SHP77 treated with DMSO at 0.1 percent for 48 hours (cell line): Measurements from ENCODE around the gene SNX22.
"Not testable (repeated sequence)": the region's sequence is repeated elsewhere in the genome, so short reads cannot be mapped to it uniquely, and the experiment has no call there.

Experiments used
- DNase-seq: peaks from one replicate; lab custom pipeline; 2025; lab: John Stamatoyannopoulos, UW

Gene SNX22

GRCh38 chr15:64151727-64152506 is at the start of gene SNX22:
Gene SNX22 (plus strand): TSS chr15:64151731. CDS start chr15:64151776, 45 bp downstream.
- no peak for DNase-seq

DNA sequence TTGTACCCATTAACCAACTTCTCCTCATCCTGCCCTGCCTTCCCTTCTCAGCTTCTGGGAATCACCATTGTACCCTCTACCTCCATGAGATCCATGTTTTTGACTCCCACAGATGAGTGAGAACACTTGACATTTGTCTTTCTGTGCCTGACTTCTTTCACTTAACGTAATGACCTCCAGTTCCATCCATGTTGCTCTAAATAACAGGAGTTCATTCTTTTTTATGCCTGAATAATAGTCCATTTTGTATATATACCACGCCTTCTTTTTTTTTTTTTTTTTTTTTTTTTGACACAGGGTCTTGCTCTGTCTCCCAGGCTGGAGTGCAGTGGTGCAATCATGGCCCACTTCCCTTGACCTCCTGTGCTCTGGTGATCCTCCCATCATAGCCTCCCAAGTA is 49.0 kb upstream of the SNX22 start:
- no peak for DNase-seq

- DNase-seq = no peak
Measured at GRCh38 chr15:64105113-64105704, 46.3 kb upstream of the SNX22 start.

DNA sequence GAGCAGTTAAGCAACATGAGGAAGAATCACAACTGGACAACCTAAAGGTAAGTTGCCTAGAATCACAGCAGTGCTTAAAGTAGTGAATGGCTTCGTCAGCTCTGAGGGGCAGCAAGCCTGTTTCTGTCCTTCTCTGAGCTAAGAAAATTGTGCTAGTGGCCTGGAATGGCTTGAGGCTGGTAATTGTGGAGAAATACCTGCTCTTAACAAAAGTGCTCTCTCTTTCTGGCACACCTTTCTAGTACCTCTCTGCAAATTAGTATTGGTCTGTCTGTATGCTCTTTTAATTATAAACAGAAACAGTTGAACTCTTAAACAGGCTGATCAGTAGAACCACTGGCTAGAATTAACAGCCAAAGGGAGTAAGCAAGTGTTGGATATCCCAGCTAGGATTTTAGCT is 44.2 kb upstream of the SNX22 start:
- no peak for DNase-seq

DNA sequence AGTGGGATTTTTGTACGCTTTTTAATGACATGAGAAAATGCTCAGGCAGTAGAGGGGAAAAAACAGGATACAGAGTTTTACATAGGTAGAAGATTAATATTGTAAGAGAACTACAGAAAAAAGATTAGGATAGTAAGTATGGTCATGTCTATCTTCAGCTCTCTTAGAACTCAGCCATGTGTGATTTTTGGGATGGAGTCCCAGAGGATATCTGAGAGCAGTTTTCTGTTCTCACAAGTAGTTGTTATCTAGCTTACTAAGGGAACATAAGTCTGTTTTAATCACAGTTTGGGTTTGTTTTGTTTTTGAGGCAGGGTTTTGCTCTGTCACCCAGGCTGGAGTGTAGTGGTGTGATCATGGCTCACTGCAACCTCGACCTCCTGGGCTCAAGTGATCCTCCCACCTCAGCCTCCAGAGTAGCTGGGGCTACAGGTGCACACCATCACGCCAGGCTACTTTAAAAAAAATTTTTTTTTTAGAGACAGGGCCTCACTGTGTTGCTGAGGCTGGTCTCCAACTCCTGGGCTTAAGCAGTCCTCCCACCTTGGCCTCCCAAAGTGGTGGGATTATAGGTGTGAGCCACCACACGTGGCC is 41.3 kb upstream of the SNX22 start:
- DNase-seq = not testable (repeated sequence)

DNA sequence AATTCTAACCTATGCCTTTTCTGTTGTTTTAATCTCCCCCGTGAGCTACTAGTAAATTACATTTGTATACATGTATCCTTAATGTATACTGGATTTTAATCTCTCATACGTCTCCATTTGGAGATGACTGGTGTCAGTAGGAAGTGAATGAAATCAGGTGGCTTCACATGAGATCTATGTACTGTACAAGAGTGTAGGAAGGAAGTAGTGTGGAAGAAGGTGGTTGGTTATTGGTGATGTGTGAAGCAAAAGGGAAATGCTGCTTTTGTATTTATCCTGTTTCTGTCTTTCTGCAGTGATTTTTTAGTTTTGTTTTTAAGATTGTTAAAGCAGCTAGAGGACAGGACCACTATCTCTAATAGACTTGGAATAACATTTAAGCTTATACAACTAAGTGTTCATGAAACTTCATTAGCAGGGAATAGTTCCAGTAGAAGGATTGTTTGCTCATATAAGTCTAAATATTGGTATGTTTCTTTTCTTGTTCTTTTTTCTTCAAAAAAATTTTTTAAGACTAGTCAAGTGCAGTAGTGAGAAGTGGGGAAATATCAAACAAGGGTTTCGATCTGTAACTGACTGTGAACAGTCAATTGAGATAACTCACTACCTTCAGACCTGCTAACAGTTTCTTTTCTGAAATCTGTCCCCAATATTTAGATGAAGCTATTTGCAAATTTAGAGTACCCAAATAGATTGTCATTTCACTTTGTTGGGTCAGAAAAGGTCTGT is 40.4 kb upstream of the SNX22 start:
- no peak for DNase-seq

DNA sequence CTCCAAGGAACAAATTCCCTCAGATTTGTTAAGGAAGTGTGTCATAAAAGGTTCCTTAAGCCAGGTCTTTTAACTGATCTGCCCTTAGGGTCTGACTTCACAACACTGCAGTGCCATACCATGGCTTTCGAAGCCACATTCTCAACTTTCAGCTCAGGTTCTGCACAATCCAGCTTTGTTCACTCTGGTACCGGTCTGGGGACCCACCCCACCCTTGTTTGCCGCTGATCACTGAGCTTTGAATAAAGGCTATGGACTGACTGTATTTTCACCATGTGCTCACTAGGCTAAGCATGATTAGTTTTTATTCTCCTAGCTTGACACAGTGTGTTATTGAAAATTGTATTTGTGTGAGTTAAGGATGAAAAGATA is 39.9 kb upstream of the SNX22 start:
- DNase-seq = no peak

- DNase-seq = no peak
Measured at GRCh38 chr15:64112073-64112772, 39.3 kb upstream of the SNX22 start.

- DNase-seq = no peak
Measured at GRCh38 chr15:64112904-64113303, 38.6 kb upstream of the SNX22 start.

- DNase-seq = no peak
Measured at GRCh38 chr15:64117759-64118487, 33.6 kb upstream of the SNX22 start.

- not testable (repeated sequence) for DNase-seq
Measured at GRCh38 chr15:64120322-64120721, 31.2 kb upstream of the SNX22 start.

DNA sequence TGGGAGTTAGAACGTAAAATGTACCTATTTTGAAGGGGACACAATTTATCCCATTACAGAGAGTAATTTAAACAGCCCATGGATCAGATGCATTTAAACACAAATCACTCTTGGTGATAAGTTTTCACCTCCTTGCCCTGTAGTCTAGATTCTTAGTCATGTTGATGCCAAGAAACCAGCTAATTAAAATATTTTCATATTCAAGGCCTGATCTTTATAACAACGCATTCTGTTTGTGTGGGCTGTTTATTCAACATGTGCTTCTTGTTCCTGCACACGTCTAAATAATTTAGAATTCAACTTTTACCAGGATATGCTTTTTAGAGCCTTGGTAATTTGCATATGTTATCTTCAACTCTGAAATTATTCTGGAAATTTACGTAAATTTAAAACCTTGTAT is 29.9 kb upstream of the SNX22 start:
- DNase-seq = no peak

GRCh38 chr15:64122444-64122843 is 29.1 kb upstream of the SNX22 start:
- no peak for DNase-seq

DNA sequence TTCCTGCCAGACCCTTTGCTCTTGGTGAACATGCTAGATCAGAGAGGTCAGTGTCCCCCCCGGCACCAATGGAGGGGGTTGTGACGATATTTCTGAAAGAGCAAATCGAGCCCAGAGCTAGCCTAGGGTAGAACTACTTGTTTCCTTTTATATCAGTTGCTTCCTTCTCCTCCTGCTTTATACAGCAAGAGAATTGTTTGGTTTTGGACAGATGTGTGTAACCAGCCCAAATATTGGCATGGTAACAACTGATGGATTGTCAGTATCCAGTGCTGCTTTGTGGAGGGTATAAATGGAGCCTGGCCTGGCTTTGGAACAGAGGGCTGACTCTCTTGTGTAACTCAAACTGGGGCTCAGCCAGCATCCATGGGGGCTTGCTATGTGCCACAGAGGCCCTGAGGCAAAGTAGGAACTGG is 28.6 kb upstream of the SNX22 start:
- no peak for DNase-seq

GRCh38 chr15:64125978-64126377 is 25.6 kb upstream of the SNX22 start:
- no peak for DNase-seq

- DNase-seq = no peak
Measured at GRCh38 chr15:64127521-64128270, 23.8 kb upstream of the SNX22 start.

DNA sequence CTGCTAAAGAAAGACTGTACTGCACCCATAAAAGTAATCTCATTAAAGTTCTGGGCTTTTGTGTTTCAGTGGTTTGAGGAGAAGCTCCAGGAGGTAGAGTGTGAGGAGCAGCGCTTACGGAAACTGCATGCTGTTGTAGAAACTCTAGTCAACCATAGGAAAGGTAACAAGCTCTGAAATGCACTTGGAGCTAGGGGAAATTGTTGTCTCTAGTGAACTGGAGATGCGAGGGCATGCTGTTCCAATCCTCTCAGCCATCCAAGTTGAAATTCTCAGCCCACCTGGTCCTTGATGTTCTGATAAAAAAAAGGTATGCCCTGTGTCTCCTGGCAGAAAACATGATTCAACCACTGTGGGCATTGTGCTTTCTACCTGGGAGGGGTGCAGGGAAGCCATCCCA is 21.4 kb upstream of the SNX22 start:
- no peak for DNase-seq

GRCh38 chr15:64131547-64131946 is 20.0 kb upstream of the SNX22 start:
- DNase-seq = no peak

- no peak for DNase-seq
Measured at GRCh38 chr15:64132217-64132616, 19.3 kb upstream of the SNX22 start.

GRCh38 chr15:64133623-64134344 is 17.7 kb upstream of the SNX22 start:
- DNase-seq = no peak
